Activated CD4-positive, alpha-beta memory T cell treated with anti-CD3 and anti-CD28 coated beads, Interleukin-2, amount 10 ng/mL, durations not matched to agents 7 days and 5 days (primary cell): ENCODE measurements around the gene SNX15. TPM values are rescaled to one million over a fixed set of nuclear protein-coding genes. Genes with fewer than 3 reads are reported as not detected.
"Not testable (repeated sequence)": the region's sequence is repeated elsewhere in the genome, so short reads cannot be mapped to it uniquely, and the experiment has no call there.

Experiments
- CTCF ChIA-PET: fragments of 350-600 bp; sonication (Branson Sonifier 250); formaldehyde crosslinking; loops from one replicate; lab custom pipeline; 2021; ENCODE audit warnings: antibody characterized with exemption, inconsistent platforms; lab: Charles Lee
- POLR2A ChIA-PET: fragments of 350-600 bp; sonication (Branson Sonifier 250); formaldehyde crosslinking; loops from one replicate; lab custom pipeline; 2021; ENCODE audit warnings: antibody characterized with exemption; lab: Charles Lee
- DNase-seq: peaks from one replicate; pipeline ENCODE4 v3.0.0-alpha.2; 2020
- H3K27ac Mint-ChIP-seq: one replicate; pipeline ENCODE4 v1.8.0; 2021; ENCODE audit warnings: mild to moderate bottlenecking, mixed read lengths
- H3K27me3 Mint-ChIP-seq: one replicate; pipeline ENCODE4 v1.8.0; 2021; ENCODE audit warnings: mixed read lengths
- H3K36me3 Mint-ChIP-seq: one replicate; pipeline ENCODE4 v1.8.0; 2021; ENCODE audit warnings: low read depth, mixed read lengths
- H3K4me1 Mint-ChIP-seq: one replicate; pipeline ENCODE4 v1.8.0; 2021; ENCODE audit warnings: mixed read lengths
- H3K4me3 Mint-ChIP-seq: one replicate; pipeline ENCODE4 v1.8.0; 2021; ENCODE audit warnings: mild to moderate bottlenecking, mixed read lengths
- H3K9me3 Mint-ChIP-seq: one replicate; pipeline ENCODE4 v1.8.0; 2021; ENCODE audit warnings: mixed read lengths
- total RNA-seq, 2 experiments: library from RNA; stranded (reverse); gene quantifications; one replicate each; pipeline ENCODE4 v1.2.3, GENCODE V29; 2021

The SNX15 gene, protein sequence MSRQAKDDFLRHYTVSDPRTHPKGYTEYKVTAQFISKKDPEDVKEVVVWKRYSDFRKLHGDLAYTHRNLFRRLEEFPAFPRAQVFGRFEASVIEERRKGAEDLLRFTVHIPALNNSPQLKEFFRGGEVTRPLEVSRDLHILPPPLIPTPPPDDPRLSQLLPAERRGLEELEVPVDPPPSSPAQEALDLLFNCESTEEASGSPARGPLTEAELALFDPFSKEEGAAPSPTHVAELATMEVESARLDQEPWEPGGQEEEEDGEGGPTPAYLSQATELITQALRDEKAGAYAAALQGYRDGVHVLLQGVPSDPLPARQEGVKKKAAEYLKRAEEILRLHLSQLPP
- total RNA-seq = 10 to 100 TPM; 24.3 to 24.6 TPM

- Mint-ChIP-seq H3K27ac (peak within 1 kb of the TSS; percentile 82), H3K4me1 (peaks cover 27% of the 10 kb centered on the region)
Observed at GRCh38 chr11:65027213-65028067, at the start of gene SNX15. SNX15 (plus strand) TSS chr11:65027439; CDS start chr11:65027538, 99 bp downstream.

DNA sequence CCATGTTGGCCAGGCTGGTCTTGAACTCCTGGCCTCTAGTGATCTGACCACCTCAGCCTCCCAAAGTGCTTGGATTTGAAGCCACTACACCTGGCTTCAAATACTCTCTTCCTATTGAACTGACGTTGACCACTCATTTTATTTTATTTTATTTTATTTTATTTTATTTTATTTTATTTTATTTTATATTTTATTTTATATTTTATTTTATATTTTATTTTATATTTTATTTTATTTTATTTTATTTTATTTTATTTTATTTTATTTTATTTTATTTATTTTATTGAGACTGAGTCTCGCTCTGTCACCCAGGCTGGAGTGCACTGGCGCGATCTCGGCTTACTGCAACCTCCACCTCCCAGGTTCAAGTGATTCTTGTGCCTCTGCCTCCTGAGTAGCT, 43.9 kb upstream of the SNX15 start:
- POLR2A ChIA-PET, H3K27ac Mint-ChIP-seq, H3K9me3 Mint-ChIP-seq, H3K36me3 Mint-ChIP-seq, CTCF ChIA-PET, H3K4me1 Mint-ChIP-seq, DNase-seq, H3K4me3 Mint-ChIP-seq: not testable (repeated sequence)
- H3K27me3 Mint-ChIP-seq = peaks cover 12% of the 10 kb centered on the region

More at GRCh38 chr11:65027213-65028067, at the start of gene SNX15:
- H3K9me3 Mint-ChIP-seq = no peaks in the 10 kb centered on the region
- H3K36me3 Mint-ChIP-seq = peaks cover 3% of the 10 kb centered on the region
- ChIA-PET POLR2A (interaction anchor here (1.0 to 6.5 kb wide), 9 partner anchors 9 to 95 kb away, joined by 3 to 56 read pairs (median 4); partner anchors contain the start of genes ARL2, CDCA5, FAU and MRPL49), CTCF (interaction anchor here (0.6 to 2.9 kb wide), 8 partner anchors 13 to 168 kb away, joined by 3 to 23 read pairs (median 4); partner anchors contain the start of genes ARL2, CDCA5, SAC3D1 and ZNHIT2)
- H3K4me3 Mint-ChIP-seq = peak within 1 kb of the TSS; percentile 78
- H3K27me3 Mint-ChIP-seq = no peaks in the 10 kb centered on the region
- peak; percentile 94 for DNase-seq

- Mint-ChIP-seq H3K9me3 (no peaks in the 10 kb centered on the region), H3K27me3 (peaks cover 3% of the 10 kb centered on the region), H3K4me3 (no peak overlapping the region), H3K36me3 (no peaks in the 10 kb centered on the region), H3K4me1 (peaks cover 18% of the 10 kb centered on the region), H3K27ac (no peak overlapping the region)
- no peak for DNase-seq
- ChIA-PET CTCF (interaction anchor here (0.6 to 2.1 kb wide), 2 partner anchors 14 to 26 kb away, joined by 6 read pairs; partner anchors contain the start of gene ARL2), POLR2A (interaction anchor here (1.4 kb wide), 1 partner anchor 11 kb away, joined by 5 read pairs; no protein-coding TSS in a partner anchor)
Observed at GRCh38 chr11:64987998-64988854, 39.0 kb upstream of the SNX15 start.

DNA sequence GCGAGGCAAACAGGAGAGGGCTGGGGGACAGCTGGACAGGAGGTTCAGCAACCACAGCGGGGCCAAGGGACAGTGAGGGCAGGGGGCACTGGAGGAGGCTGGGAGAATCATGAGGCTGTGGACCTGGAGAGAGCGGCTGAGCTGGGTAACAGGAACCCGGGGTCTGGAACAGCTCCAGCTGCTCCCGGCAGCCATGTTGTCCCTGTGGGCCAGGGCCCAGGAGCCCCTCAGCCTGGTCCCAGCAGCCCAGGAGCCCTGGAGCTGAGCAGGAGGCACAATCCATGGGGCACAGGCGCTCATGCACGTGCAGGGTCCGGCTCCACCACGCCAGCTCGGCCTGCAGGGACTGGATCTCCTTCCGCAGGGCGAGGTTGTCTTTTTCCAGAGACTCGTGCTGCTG, 37.8 kb upstream of the SNX15 start:
- Mint-ChIP-seq H3K9me3 (no peaks in the 10 kb centered on the region), H3K4me3 (no peak overlapping the region), H3K36me3 (no peaks in the 10 kb centered on the region), H3K4me1 (peaks cover 18% of the 10 kb centered on the region), H3K27ac (no peak overlapping the region), H3K27me3 (peaks cover 2% of the 10 kb centered on the region)
- ChIA-PET POLR2A (interaction anchor here (1.4 kb wide), 1 partner anchor 10 kb away, joined by 5 read pairs; no protein-coding TSS in a partner anchor), CTCF (interaction anchor here (2.1 kb wide), 1 partner anchor 25 kb away, joined by 6 read pairs; the partner anchor contains the start of gene ARL2)
- DNase-seq = no peak

DNA sequence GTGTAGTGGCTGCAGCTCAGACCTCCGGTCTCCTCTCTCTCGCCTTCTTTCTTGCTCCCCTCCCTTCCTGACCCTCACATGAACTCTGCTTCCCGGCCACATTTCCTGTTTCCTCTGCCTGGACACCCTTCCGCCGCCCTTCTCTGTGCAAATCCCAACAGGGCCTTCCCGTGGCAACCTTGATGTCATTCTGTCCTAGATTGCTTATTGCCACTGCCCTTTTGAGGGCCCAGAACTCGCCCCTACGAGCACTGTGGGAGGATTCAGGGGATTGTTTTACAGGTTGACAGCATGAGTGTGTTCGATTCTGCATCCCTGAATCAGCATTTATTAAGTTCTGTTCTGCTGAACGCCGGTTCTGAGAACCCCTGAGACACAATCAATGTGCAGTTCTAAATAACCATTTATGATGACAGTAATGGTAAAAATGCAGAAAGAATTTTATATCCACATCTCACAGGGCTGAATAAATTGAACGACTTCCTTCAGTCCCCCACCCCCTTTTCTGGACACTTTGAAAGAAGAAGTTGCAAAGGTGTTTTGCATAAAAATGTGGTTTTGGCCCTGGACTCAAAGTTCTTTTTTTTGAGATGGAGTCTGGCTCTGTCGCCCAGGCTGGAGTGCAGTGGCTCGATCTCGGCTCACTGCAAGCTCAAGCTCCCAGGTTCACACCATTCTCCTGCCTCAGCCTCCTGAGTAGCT, 36.9 kb upstream of the SNX15 start:
- CTCF ChIA-PET = interaction anchor here (2.1 kb wide), 1 partner anchor 24 kb away, joined by 6 read pairs; the partner anchor contains the start of gene ARL2
- H3K27ac Mint-ChIP-seq = peak overlapping the region; percentile 27
- peak overlapping the region; percentile 19 for H3K4me3 Mint-ChIP-seq
- POLR2A ChIA-PET = interaction anchor here (1.6 kb wide), 1 partner anchor 19 kb away, joined by 4 read pairs; the partner anchor contains the start of gene MAJIN
- H3K4me1 Mint-ChIP-seq = peaks cover 18% of the 10 kb centered on the region
- H3K36me3 Mint-ChIP-seq = no peaks in the 10 kb centered on the region
- no peaks in the 10 kb centered on the region for H3K9me3 Mint-ChIP-seq
- DNase-seq = no peak
- H3K27me3 Mint-ChIP-seq = no peaks in the 10 kb centered on the region

GRCh38 chr11:64994318-64994717, 32.9 kb upstream of the SNX15 start:
- H3K27me3 Mint-ChIP-seq = no peaks in the 10 kb centered on the region
- DNase-seq = no peak
- ChIA-PET POLR2A (interaction anchor here (1.2 to 1.3 kb wide), 2 partner anchors 17 to 146 kb away, joined by 3 read pairs; no protein-coding TSS in a partner anchor), CTCF (no interaction called here)
- no peaks in the 10 kb centered on the region for H3K9me3 Mint-ChIP-seq
- no peaks in the 10 kb centered on the region for H3K36me3 Mint-ChIP-seq
- peaks cover 39% of the 10 kb centered on the region for H3K4me1 Mint-ChIP-seq
- H3K27ac Mint-ChIP-seq = no peak overlapping the region
- no peak overlapping the region for H3K4me3 Mint-ChIP-seq

- Mint-ChIP-seq H3K4me1 (peaks cover 35% of the 10 kb centered on the region), H3K9me3 (no peaks in the 10 kb centered on the region), H3K27me3 (no peaks in the 10 kb centered on the region), H3K4me3 (peak overlapping the region; percentile 11), H3K27ac (no peak overlapping the region), H3K36me3 (no peaks in the 10 kb centered on the region)
- ChIA-PET CTCF (interaction anchor here (0.9 to 1.3 kb wide), 2 partner anchors 9 to 18 kb away, joined by 3 to 5 read pairs; partner anchors contain the start of gene ARL2), POLR2A (no interaction called here)
- DNase-seq = no peak
Observed at GRCh38 chr11:64996327-64996709, 30.9 kb upstream of the SNX15 start.

DNA sequence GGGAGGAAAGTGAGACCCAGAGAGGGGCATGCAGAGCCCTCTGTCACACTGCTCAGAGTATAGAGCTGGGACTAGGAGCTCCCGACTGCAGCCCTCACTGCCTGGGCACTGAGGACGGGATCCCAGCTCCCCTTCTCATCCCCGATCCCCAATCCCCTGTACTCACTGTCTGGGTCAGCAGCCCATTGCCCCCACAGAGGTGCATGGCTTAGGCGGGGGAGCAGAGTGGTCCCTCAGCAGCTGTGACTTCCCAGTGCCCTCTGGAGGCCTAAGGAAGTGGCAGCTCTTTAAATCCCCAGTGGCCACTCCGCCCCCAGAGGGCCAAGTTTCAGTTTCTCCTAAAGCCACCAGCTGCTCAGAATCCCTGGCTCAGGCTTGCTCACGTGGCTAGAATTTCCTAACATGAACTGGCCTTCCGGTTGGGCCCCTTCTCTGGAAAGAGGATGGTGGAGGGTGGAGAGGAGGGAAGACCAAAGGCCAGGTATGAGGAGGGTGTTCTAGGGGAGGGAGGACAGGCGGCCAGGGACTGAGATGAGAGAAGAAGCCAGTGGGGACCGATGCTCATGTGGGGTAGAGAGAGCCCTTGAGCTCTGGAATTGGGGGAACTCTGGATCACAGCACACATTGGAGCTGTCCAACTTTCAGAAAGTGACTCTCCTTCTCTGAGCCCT, 30.4 kb upstream of the SNX15 start, which contains the start of gene BATF2:
Gene BATF2 (minus strand): TSS at position 262 of the 671 bp plus-strand sequence. CDS start 57 bp downstream, at position 205.
- no peaks in the 10 kb centered on the region for H3K36me3 Mint-ChIP-seq
- no peaks in the 10 kb centered on the region for H3K9me3 Mint-ChIP-seq
- POLR2A ChIA-PET = interaction anchor here (0.9 kb wide), 1 partner anchor 16 kb away, joined by 3 read pairs; no protein-coding TSS in a partner anchor
- DNase-seq = peak; percentile 25
- H3K4me3 Mint-ChIP-seq = peak within 1 kb of the TSS; percentile 11
- peaks cover 35% of the 10 kb centered on the region for H3K4me1 Mint-ChIP-seq
- H3K27me3 Mint-ChIP-seq = no peaks in the 10 kb centered on the region
- H3K27ac Mint-ChIP-seq = peak within 1 kb of the TSS; percentile 1
- CTCF ChIA-PET = interaction anchor here (0.7 to 1.3 kb wide), 3 partner anchors 8 to 153 kb away, joined by 3 to 5 read pairs (median 3); partner anchors contain the start of genes ARL2 and CDC42BPG

GRCh38 chr11:64998141-64998540, 29.1 kb upstream of the SNX15 start:
- POLR2A ChIA-PET = interaction anchor here (1.0 to 2.4 kb wide), 5 partner anchors 9 to 74 kb away, joined by 3 to 9 read pairs (median 5); partner anchors contain the start of genes ARL2, MAJIN, PPP2R5B and SAC3D1
- CTCF ChIA-PET = interaction anchor here (0.9 to 2.2 kb wide), 6 partner anchors 15 to 220 kb away, joined by 3 to 21 read pairs (median 3); partner anchors contain the start of genes ARL2 and SF1
- no peaks in the 10 kb centered on the region for H3K27me3 Mint-ChIP-seq
- H3K27ac Mint-ChIP-seq = peak overlapping the region; percentile 85
- peak overlapping the region; percentile 63 for H3K4me3 Mint-ChIP-seq
- no peaks in the 10 kb centered on the region for H3K9me3 Mint-ChIP-seq
- DNase-seq = peak; percentile 27
- peaks cover 35% of the 10 kb centered on the region for H3K4me1 Mint-ChIP-seq
- no peaks in the 10 kb centered on the region for H3K36me3 Mint-ChIP-seq

- Mint-ChIP-seq H3K4me3 (peak overlapping the region; percentile 63), H3K27me3 (no peaks in the 10 kb centered on the region), H3K36me3 (no peaks in the 10 kb centered on the region), H3K27ac (peak overlapping the region; percentile 85), H3K9me3 (no peaks in the 10 kb centered on the region), H3K4me1 (peaks cover 35% of the 10 kb centered on the region)
- DNase-seq = peak; percentile 33
- POLR2A ChIA-PET = interaction anchor here (1.0 to 2.4 kb wide), 6 partner anchors 10 to 75 kb away, joined by 3 to 9 read pairs (median 4); partner anchors contain the start of genes ARL2, MAJIN, PPP2R5B and SAC3D1
- CTCF ChIA-PET = interaction anchor here (0.9 to 2.2 kb wide), 6 partner anchors 15 to 220 kb away, joined by 3 to 21 read pairs (median 3); partner anchors contain the start of genes ARL2 and SF1
Observed at GRCh38 chr11:64998690-64999431, 28.4 kb upstream of the SNX15 start.
